IMR-90 (cell line): ENCODE data around the gene TSPAN17. TPM values are rescaled to one million over a fixed set of nuclear protein-coding genes. Genes with fewer than 3 reads are reported as not detected.

Experiments used
- ATAC-seq: fragments of 200-7000 bp; cut with Tn5 transposase; 2 replicates; pipeline ENCODE4 v1.9.1; 2020; ENCODE audit warnings: low read depth, mild to moderate bottlenecking, moderate library complexity
- Bru-seq: library from RNA; stranded (reverse); fragments of 400-500 nt; gene quantifications from one replicate; lab custom pipeline; 2021; lab: Mats Ljungman, UMichigan
- BruChase-seq, 2 experiments: library from RNA; stranded (reverse); fragments of 400-500 nt; gene quantifications; one replicate each; lab custom pipeline; 2021; lab: Mats Ljungman, UMichigan
- BruUV-seq: library from RNA; stranded (reverse); fragments of 400-500 nt; replicated peaks from 2 replicates; lab custom pipeline; 2021; lab: Mats Ljungman, UMichigan
- CTCF ChIA-PET: fragments of 300-600 bp; formaldehyde crosslinking; extraction: SDS; loops from one replicate; lab custom pipeline; 2021; ENCODE audit warnings: antibody characterized with exemption; lab: Yijun Ruan, JAX
- POLR2A ChIA-PET: fragments of 300-600 bp; sonication (Branson Sonifier 250); formaldehyde crosslinking; loops from one replicate; lab custom pipeline; 2022; ENCODE audit warnings: antibody characterized with exemption; ENCODE audit not compliant: unreplicated experiment; lab: Charles Lee
- DNase-seq: peaks from one replicate; pipeline ENCODE4 v3.0.0; 2013
- H2AFZ ChIP-seq: replicated peaks from 2 replicates; pipeline ENCODE3; 2013; ENCODE audit warnings: low read length, mild to moderate bottlenecking; ENCODE audit not compliant: poor library complexity
- H2AK5ac ChIP-seq: 2 replicates; pipeline ENCODE4 v1.6.1; 2013; ENCODE audit warnings: low read depth, low read length, inconsistent platforms
- H2AK9ac ChIP-seq: replicated peaks from 2 replicates; pipeline ENCODE3; 2013; ENCODE audit warnings: mild to moderate bottlenecking, low read depth, low read length, moderate library complexity; ENCODE audit not compliant: poor library complexity
- H2BK120ac ChIP-seq: 2 replicates; pipeline ENCODE4 v1.6.1; 2013; ENCODE audit warnings: low read depth, low read length, inconsistent platforms
- H2BK15ac ChIP-seq: 3 replicates; pipeline ENCODE4 v1.6.1; 2013; ENCODE audit warnings: low read depth, low read length, inconsistent platforms
- H2BK20ac ChIP-seq: 2 replicates; pipeline ENCODE4 v1.6.1; 2013; ENCODE audit warnings: low read depth, mild to moderate bottlenecking, inconsistent platforms, low read length, moderate library complexity
- H2BK5ac ChIP-seq: 2 replicates; pipeline ENCODE4 v1.6.1; 2013; ENCODE audit warnings: mild to moderate bottlenecking, low read depth, low read length, inconsistent platforms; ENCODE audit not compliant: poor library complexity, severe bottlenecking
- H3K14ac ChIP-seq: replicated peaks from 2 replicates; pipeline ENCODE4 v1.6.1; 2013; ENCODE audit warnings: low read depth, low read length, inconsistent platforms
- H3K18ac ChIP-seq: 2 replicates; pipeline ENCODE4 v1.6.1; 2013; ENCODE audit warnings: low read depth, low read length, control low read depth
- H3K23ac ChIP-seq: 2 replicates; pipeline ENCODE4 v1.6.1; 2013; ENCODE audit warnings: low read depth, low read length, inconsistent platforms
- H3K27ac ChIP-seq: 2 replicates; pipeline ENCODE4 v1.5.1; 2013; ENCODE audit warnings: mild to moderate bottlenecking, control low read depth, low read length; ENCODE audit not compliant: insufficient read depth
- H3K27me3 ChIP-seq: 2 replicates; pipeline ENCODE4 v1.6.1; 2013; ENCODE audit warnings: low read length; ENCODE audit not compliant: control insufficient read depth, insufficient read depth
- H3K36me3 ChIP-seq: 2 replicates; pipeline ENCODE4 v1.6.1; 2013; ENCODE audit warnings: low read length, mixed read lengths; ENCODE audit not compliant: control insufficient read depth, insufficient read depth
- H3K4ac ChIP-seq: 2 replicates; pipeline ENCODE4 v1.6.1; 2013; ENCODE audit warnings: low read depth, low read length, inconsistent platforms
- H3K4me1 ChIP-seq: 2 replicates; pipeline ENCODE4 v1.6.1; 2013; ENCODE audit warnings: low read length, mixed read lengths; ENCODE audit not compliant: control insufficient read depth, insufficient read depth
- H3K4me2 ChIP-seq: 2 replicates; pipeline ENCODE4 v1.6.1; 2013; ENCODE audit warnings: low read depth, mild to moderate bottlenecking, control low read depth, low read length, moderate library complexity
- H3K4me3 ChIP-seq: 2 replicates; pipeline ENCODE4 v1.5.1; 2013; ENCODE audit warnings: low read depth, mild to moderate bottlenecking, control low read depth, low read length, moderate library complexity; ENCODE audit not compliant: insufficient read depth
- H3K56ac ChIP-seq: 2 replicates; pipeline ENCODE4 v1.6.1; 2013; ENCODE audit warnings: low read length, inconsistent platforms; ENCODE audit not compliant: insufficient read depth; ENCODE audit errors: extremely low read depth
- H3K79me1 ChIP-seq, 2 experiments: 2 replicates each; pipeline ENCODE4 v1.6.1; 2013; ENCODE audit warnings: low read length in 2 of 2, inconsistent platforms in 1 of 2, low read depth in 1 of 2
- H3K9ac ChIP-seq: 2 replicates; pipeline ENCODE4 v1.6.1; 2013; ENCODE audit warnings: low read depth, low read length, control low read depth
- H3K9me1 ChIP-seq: 2 replicates; pipeline ENCODE4 v1.6.1; 2013; ENCODE audit warnings: low read length, inconsistent platforms; ENCODE audit not compliant: insufficient read depth
- H3K9me3 ChIP-seq: 2 replicates; pipeline ENCODE4 v1.6.1; 2013; ENCODE audit warnings: low read length; ENCODE audit not compliant: control insufficient read depth, insufficient read depth
- H4K20me1 ChIP-seq: 2 replicates; pipeline ENCODE4 v1.6.1; 2013; ENCODE audit warnings: low read length, inconsistent platforms; ENCODE audit not compliant: insufficient read depth
- H4K5ac ChIP-seq: 2 replicates; pipeline ENCODE4 v1.6.1; 2013; ENCODE audit warnings: mild to moderate bottlenecking, low read depth, low read length, control low read depth
- H4K8ac ChIP-seq, 2 experiments: 2 replicates each; pipeline ENCODE4 v1.6.1; 2013; ENCODE audit warnings: low read depth in 2 of 2, low read length in 2 of 2, control low read depth in 1 of 2, inconsistent platforms in 1 of 2
- H4K91ac ChIP-seq: 2 replicates; pipeline ENCODE4 v1.6.1; 2013; ENCODE audit warnings: low read depth, low read length, inconsistent platforms; ENCODE audit not compliant: insufficient read depth
- CEBPB ChIP-seq: IDR thresholded peaks from 2 replicates; pipeline ENCODE4 v1.6.1; 2012; ENCODE audit warnings: low read depth, low read length, improper control_type of control experiment
- MAZ ChIP-seq: IDR thresholded peaks from 2 replicates; pipeline ENCODE4 v1.6.1; 2012; ENCODE audit warnings: low read depth, mild to moderate bottlenecking, low read length, improper control_type of control experiment, moderate library complexity, borderline replicate concordance
- MXI1 ChIP-seq: IDR thresholded peaks from 2 replicates; pipeline ENCODE4 v1.6.1; 2012; ENCODE audit warnings: low read depth, mild to moderate bottlenecking, low read length, moderate library complexity, borderline replicate concordance
- POLR2A ChIP-seq: IDR thresholded peaks from 2 replicates; pipeline ENCODE4 v1.6.1; 2012; ENCODE audit warnings: mild to moderate bottlenecking, low read depth, low read length
- RAD21 ChIP-seq: IDR thresholded peaks from 2 replicates; pipeline ENCODE4 v1.6.1; 2012; ENCODE audit warnings: low read length, improper control_type of control experiment
- RCOR1 ChIP-seq: IDR thresholded peaks from 2 replicates; pipeline ENCODE4 v1.6.1; 2012; ENCODE audit warnings: mild to moderate bottlenecking, low read length, improper control_type of control experiment; ENCODE audit not compliant: insufficient replicate concordance
- SMC3 ChIP-seq: fragments of 150-350 bp; IDR thresholded peaks from 2 replicates; pipeline ENCODE4 v1.6.1; 2016; ENCODE audit warnings: low read depth, mild to moderate bottlenecking, antibody characterized with exemption, low read length, moderate library complexity
- WGBS, 2 experiments: methylation state at CpG; one replicate each; pipeline versions ENCODE4 v1.1.5 to v1.1.7; 2013; ENCODE audit warnings: missing lambda C conversion rate in 2 of 2; ENCODE audit not compliant: insufficient read length in 1 of 2; ENCODE audit errors: extremely low coverage in 2 of 2; 5-methylcytosine and 5-hydroxymethylcytosine counted together
- dilution Hi-C: fragments of 300-500 bp; cut with HindIII; formaldehyde crosslinking; loops from one replicate; pipeline ENCODE4 v1.14.3; 2018; ENCODE audit warnings: low sequenced_read_pairs; ENCODE audit not compliant: unreplicated experiment
- in situ Hi-C: fragments of 300-500 bp; cut with MboI; formaldehyde crosslinking; loops from 3 replicates; pipeline ENCODE4 v1.14.3; 2019; ENCODE audit warnings: low sequenced_read_pairs, inconsistent platforms, mixed read lengths
- intact Hi-C: fragments of 100-400 bp; cut with micrococcal nuclease; formaldehyde crosslinking; loops from 2 replicates; pipeline ENCODE4 v1.10.0; 2022
- long read RNA-seq: library from polyadenylated mRNA; unstranded; transcript quantifications from one replicate; pipeline ENCODE4 v2.0.0, GENCODE V29; 2021; ENCODE audit not compliant: unreplicated experiment
- polyA plus RNA-seq, 3 experiments: library from polyadenylated mRNA; depleted of rRNA; stranded (reverse); fragments of >200 nt; gene quantifications; 2 replicates each; pipeline ENCODE4 v1.2.3, GENCODE V29; 2012; ENCODE audit warnings: low replicate concordance in 1 of 3
- total RNA-seq: library from RNA; depleted of rRNA; stranded (reverse); fragments of >200 nt; gene quantifications from 2 replicates; pipeline ENCODE4 v1.2.3, GENCODE V29; 2012; rRNA removed
- TF ChIP-seq, protein P1 (sequence below): conservative IDR thresholded peaks from 2 replicates; pipeline ENCODE4 v1.5.1; 2012; ENCODE audit warnings: mild to moderate bottlenecking, low read depth, low read length, improper control_type of control experiment

TSPAN17 gene, protein sequence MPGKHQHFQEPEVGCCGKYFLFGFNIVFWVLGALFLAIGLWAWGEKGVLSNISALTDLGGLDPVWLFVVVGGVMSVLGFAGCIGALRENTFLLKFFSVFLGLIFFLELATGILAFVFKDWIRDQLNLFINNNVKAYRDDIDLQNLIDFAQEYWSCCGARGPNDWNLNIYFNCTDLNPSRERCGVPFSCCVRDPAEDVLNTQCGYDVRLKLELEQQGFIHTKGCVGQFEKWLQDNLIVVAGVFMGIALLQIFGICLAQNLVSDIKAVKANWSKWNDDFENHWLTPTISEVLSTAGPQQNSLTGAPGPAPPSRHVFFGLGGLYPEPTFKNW
- total RNA-seq (34.2 and 35.3 TPM in 2 replicates), polyA plus RNA-seq (2012; rRNA removed) (40.9 and 41.6 TPM in 2 replicates), Bru-seq, nascent RNA (percentile 62 among the genes with signal in this experiment), BruChase-seq, experiment 1, labeled RNA remaining after a 6-hour chase (percentile 78 among the genes with signal in this experiment), BruChase-seq, experiment 2, labeled RNA remaining after a 2-hour chase (percentile 72 among the genes with signal in this experiment)
- polyA plus RNA-seq (2012; cell fraction: cytosol; rRNA removed), result 40.1 and 58.5 TPM in 2 replicates
- polyA plus RNA-seq (2012; cell fraction: nucleus; rRNA removed; ENCODE audit: low replicate concordance), result 74.1 and 106 TPM in 2 replicates
- long read RNA-seq, transcript TSPAN17-207 (9 exons, 2,457 nt), result major isoform, 11 of 40 reads
- long read RNA-seq, partial matches to known transcripts, result 10 of 40 reads
- long read RNA-seq, other reads (novel, unspliced or antisense), result 16 of 40 reads

DNA sequence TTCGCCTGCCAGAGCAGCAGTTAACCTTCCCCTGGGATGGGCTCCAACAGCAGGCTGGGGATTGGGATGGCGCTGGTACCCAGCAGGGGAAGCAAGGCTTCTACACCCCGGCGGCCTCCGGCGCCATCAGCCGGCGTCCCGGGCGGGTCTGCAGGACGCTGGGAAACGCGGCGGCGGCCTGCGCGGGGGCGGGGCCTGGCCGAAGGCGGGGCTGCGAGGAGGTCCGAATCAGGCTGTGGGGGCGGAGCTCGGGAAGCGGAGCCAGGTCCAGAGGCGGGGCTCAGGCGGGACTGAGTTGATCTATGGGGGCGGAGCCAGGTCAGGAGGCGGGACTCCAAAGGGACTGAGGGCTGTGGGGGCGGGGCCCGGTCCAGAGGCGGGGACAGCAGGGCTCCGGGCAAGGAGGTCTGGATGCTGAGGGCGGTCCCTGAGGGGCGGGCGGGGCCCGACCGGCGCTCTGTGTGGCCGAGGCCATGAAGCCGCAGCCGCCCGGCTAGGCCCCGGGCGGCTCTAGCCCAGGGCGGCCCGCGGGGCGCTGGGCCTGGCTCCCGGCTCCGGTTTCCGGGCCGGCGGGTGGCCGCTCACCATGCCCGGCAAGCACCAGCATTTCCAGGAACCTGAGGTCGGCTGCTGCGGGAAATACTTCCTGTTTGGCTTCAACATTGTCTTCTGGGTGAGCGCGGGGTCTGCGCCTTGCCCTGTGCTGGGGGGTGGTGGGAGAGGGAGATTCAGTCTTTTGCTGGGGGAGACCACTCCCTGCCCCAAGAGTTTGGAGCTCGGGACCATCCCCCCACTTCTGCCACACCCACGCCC is at the start of gene TSPAN17:
Gene TSPAN17 (plus strand): TSS at position 455 of the 813 bp plus-strand sequence. CDS start 132 bp downstream, at position 587.
- Histone ChIP-seq H4K5ac (peak within 1 kb of the TSS; percentile 54), H4K8ac (peak within 1 kb of the TSS; percentile 96 to 99), H4K91ac (peak within 1 kb of the TSS; percentile 92), H2AFZ (peak within 1 kb of the TSS; percentile 98), H2AK5ac (peak within 1 kb of the TSS; percentile 87), H3K36me3 (no peaks in the 10 kb centered on the region), H3K23ac (peak within 1 kb of the TSS; percentile 82), H3K9ac (peak within 1 kb of the TSS; percentile 85), H3K27me3 (no peaks in the 10 kb centered on the region; the same call in 1 of the 2 replicates), H2BK15ac (no peak within 1 kb of the TSS), H2BK120ac (peak within 1 kb of the TSS; percentile 56; the same call in 1 of the 2 replicates), H3K4me3 (peak within 1 kb of the TSS; percentile 76), H3K27ac (peak within 1 kb of the TSS; percentile 51), H3K9me1 (peaks cover 10% of the 10 kb centered on the region; the same call in 1 of the 2 replicates), H3K79me1 (peaks cover 4 to 33% of the 10 kb centered on the region in 2 experiments), H2BK5ac (no peak within 1 kb of the TSS), H3K4me2 (peak within 1 kb of the TSS; percentile 95), H3K4me1 (peaks cover 10% of the 10 kb centered on the region; the same call in 1 of the 2 replicates), H3K4ac (peak within 1 kb of the TSS; percentile 90), H3K56ac (peak within 1 kb of the TSS; percentile 57; the same call in 1 of the 2 replicates), H4K20me1 (peaks cover 20% of the 10 kb centered on the region), H2AK9ac (peak within 1 kb of the TSS; percentile 96), H3K9me3 (no peaks in the 10 kb centered on the region), H3K18ac (peak within 1 kb of the TSS; percentile 46), H2BK20ac (no peak within 1 kb of the TSS), H3K14ac (peak within 1 kb of the TSS; percentile 93)
- dilution Hi-C loops (no loop called here), in situ Hi-C loops (no loop called here), intact Hi-C loops (loop anchor here (1.0 to 10.0 kb wide), 2 partner anchors 73 to 232 kb away; partner anchors contain the start of gene CLTB)
- BruUV-seq, result no TSS peak
- TF ChIP-seq, protein P1, sequence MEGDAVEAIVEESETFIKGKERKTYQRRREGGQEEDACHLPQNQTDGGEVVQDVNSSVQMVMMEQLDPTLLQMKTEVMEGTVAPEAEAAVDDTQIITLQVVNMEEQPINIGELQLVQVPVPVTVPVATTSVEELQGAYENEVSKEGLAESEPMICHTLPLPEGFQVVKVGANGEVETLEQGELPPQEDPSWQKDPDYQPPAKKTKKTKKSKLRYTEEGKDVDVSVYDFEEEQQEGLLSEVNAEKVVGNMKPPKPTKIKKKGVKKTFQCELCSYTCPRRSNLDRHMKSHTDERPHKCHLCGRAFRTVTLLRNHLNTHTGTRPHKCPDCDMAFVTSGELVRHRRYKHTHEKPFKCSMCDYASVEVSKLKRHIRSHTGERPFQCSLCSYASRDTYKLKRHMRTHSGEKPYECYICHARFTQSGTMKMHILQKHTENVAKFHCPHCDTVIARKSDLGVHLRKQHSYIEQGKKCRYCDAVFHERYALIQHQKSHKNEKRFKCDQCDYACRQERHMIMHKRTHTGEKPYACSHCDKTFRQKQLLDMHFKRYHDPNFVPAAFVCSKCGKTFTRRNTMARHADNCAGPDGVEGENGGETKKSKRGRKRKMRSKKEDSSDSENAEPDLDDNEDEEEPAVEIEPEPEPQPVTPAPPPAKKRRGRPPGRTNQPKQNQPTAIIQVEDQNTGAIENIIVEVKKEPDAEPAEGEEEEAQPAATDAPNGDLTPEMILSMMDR, result peak; percentile 64
- peak; percentile 70 for TF ChIP-seq RAD21
- TF ChIP-seq POLR2A, result peak; percentile 86
- TF ChIP-seq MAZ, result peak; percentile 87
- TF ChIP-seq RCOR1, result no peak
- TF ChIP-seq CEBPB, result no peak
- peak; percentile 52; the same call in 1 of the 2 replicates for TF ChIP-seq MXI1
- TF ChIP-seq SMC3, result peak; percentile 57
- ChIA-PET CTCF (interaction anchor here (0.6 to 2.0 kb wide), 8 partner anchors 10 to 77 kb away, joined by 3 to 13 read pairs (median 4); partner anchors contain the start of genes EIF4E1B and SNCB), POLR2A (no interaction called here)
- DNase-seq, result peak; percentile 98
- WGBS, 2 experiments, result 1% methylated on average over 33 of the region's 63 CpGs; no CpG with 5 or more reads in 1 of the 2 experiments
- peak; percentile 99 for ATAC-seq
